ENCODE results near the gene PBX1.

PBX1 gene

GRCh38 chr1:164577291-164577690 is 18.3 kb downstream of the PBX1 start:
- no peaks in the 10 kb centered on the region for H4K20me1 ChIP-seq (ENCODE audit: insufficient read depth, low read length)
- no peaks in the 10 kb centered on the region for H3K27me3 ChIP-seq (ENCODE audit: insufficient read depth, low read length, poor library complexity)
- H3K9ac ChIP-seq (ENCODE audit: low read depth, low read length) = no peak overlapping the region
- H3K4me1 ChIP-seq (ENCODE audit: insufficient read depth, low read length) = no peaks in the 10 kb centered on the region
- H3K4me3 ChIP-seq (ENCODE audit: low read depth in 1 of 2, low read length in 2 of 2) = no peak overlapping the region
- no peak overlapping the region for H3K27ac ChIP-seq (ENCODE audit: low read length)
- TF ChIP-seq EZH2 (IDR thresholded peaks at IDR 0.05; ENCODE audit: borderline replicate concordance, low read depth, low read length, severe bottlenecking) = no peak
- no peak for TF ChIP-seq CTCF (IDR thresholded peaks at IDR 0.05; ENCODE audit: borderline replicate concordance, extremely low read depth, low read length, poor library complexity, severe bottlenecking)
- no peaks in the 10 kb centered on the region for H3K9me3 ChIP-seq (ENCODE audit: insufficient read depth, low read length, severe bottlenecking)
- H2AFZ ChIP-seq (ENCODE audit: low read depth, low read length) = no peak overlapping the region
- H3K4me2 ChIP-seq (ENCODE audit: insufficient read depth, low read length) = no peak overlapping the region
- no peaks in the 10 kb centered on the region for H3K79me2 ChIP-seq (ENCODE audit: insufficient read depth, low read length)
- ATAC-seq (ENCODE audit: insufficient read depth, low read depth) = no peak
- no peaks in the 10 kb centered on the region for H3K36me3 ChIP-seq (ENCODE audit: insufficient read depth, low read length)
- DNase-seq = no peak

- H3K79me2 ChIP-seq (ENCODE audit: insufficient read depth, low read length) = no peaks in the 10 kb centered on the region
- no peak overlapping the region for H2AFZ ChIP-seq (ENCODE audit: low read depth, low read length)
- H3K9ac ChIP-seq (ENCODE audit: low read depth, low read length) = no peak overlapping the region
- H3K4me1 ChIP-seq (ENCODE audit: insufficient read depth, low read length) = no peaks in the 10 kb centered on the region
- no peaks in the 10 kb centered on the region for H4K20me1 ChIP-seq (ENCODE audit: insufficient read depth, low read length)
- no peak overlapping the region for H3K4me3 ChIP-seq (ENCODE audit: low read depth in 1 of 2, low read length in 2 of 2)
- TF ChIP-seq EZH2 (IDR thresholded peaks at IDR 0.05; ENCODE audit: borderline replicate concordance, low read depth, low read length, severe bottlenecking) (no peak), CTCF (IDR thresholded peaks at IDR 0.05; ENCODE audit: borderline replicate concordance, extremely low read depth, low read length, poor library complexity, severe bottlenecking) (no peak)
- H3K36me3 ChIP-seq (ENCODE audit: insufficient read depth, low read length) = no peaks in the 10 kb centered on the region
- H3K27ac ChIP-seq (ENCODE audit: low read length) = no peak overlapping the region
- DNase-seq (no peak), ATAC-seq (ENCODE audit: insufficient read depth, low read depth) (no peak)
- H3K9me3 ChIP-seq (ENCODE audit: insufficient read depth, low read length, severe bottlenecking) = no peaks in the 10 kb centered on the region
- no peaks in the 10 kb centered on the region for H3K27me3 ChIP-seq (ENCODE audit: insufficient read depth, low read length, poor library complexity)
- no peak overlapping the region for H3K4me2 ChIP-seq (ENCODE audit: insufficient read depth, low read length)
Measured at GRCh38 chr1:164578479-164579200, 19.7 kb downstream of the PBX1 start.

- H2AFZ ChIP-seq (ENCODE audit: low read depth, low read length) = no peak overlapping the region
- ATAC-seq (ENCODE audit: insufficient read depth, low read depth) (no peak), DNase-seq (no peak)
- no peak overlapping the region for H3K4me2 ChIP-seq (ENCODE audit: insufficient read depth, low read length)
- no peaks in the 10 kb centered on the region for H3K79me2 ChIP-seq (ENCODE audit: insufficient read depth, low read length)
- no peak for TF ChIP-seq EZH2 (IDR thresholded peaks at IDR 0.05; ENCODE audit: borderline replicate concordance, low read depth, low read length, severe bottlenecking)
- TF ChIP-seq CTCF (IDR thresholded peaks at IDR 0.05; ENCODE audit: borderline replicate concordance, extremely low read depth, low read length, poor library complexity, severe bottlenecking) = no peak
- H3K27ac ChIP-seq (ENCODE audit: low read length) = no peak overlapping the region
- no peaks in the 10 kb centered on the region for H3K9me3 ChIP-seq (ENCODE audit: insufficient read depth, low read length, severe bottlenecking)
- no peak overlapping the region for H3K4me3 ChIP-seq (ENCODE audit: low read depth in 1 of 2, low read length in 2 of 2)
- no peaks in the 10 kb centered on the region for H3K4me1 ChIP-seq (ENCODE audit: insufficient read depth, low read length)
- no peaks in the 10 kb centered on the region for H3K36me3 ChIP-seq (ENCODE audit: insufficient read depth, low read length)
- H3K9ac ChIP-seq (ENCODE audit: low read depth, low read length) = no peak overlapping the region
- no peaks in the 10 kb centered on the region for H4K20me1 ChIP-seq (ENCODE audit: insufficient read depth, low read length)
- H3K27me3 ChIP-seq (ENCODE audit: insufficient read depth, low read length, poor library complexity) = no peaks in the 10 kb centered on the region
Measured at GRCh38 chr1:164579381-164579780, 20.4 kb downstream of the PBX1 start.

Data from DND-41 (cell line).